ENCODE results near the gene FGFRL1.

Gene FGFRL1

DNA sequence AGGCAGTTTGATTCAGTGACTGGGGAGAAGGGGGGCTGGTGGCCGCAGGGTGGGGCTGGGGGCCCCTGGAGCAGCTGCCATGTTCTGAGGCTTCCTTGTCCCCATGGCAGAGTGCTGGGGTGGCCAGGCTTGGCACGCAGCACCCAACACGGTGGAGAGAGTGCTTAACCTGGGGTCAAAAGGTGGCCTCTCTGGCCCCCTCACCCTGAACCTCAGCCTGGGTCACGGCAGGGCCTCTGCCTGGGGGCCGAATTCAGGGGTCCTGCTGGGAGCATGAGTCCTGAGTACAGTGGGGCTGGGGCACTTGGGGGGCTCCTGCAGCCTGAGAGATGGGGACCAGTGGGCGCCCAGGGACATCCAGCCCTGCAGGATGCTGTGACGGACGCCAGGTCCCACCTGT lies 19.9 kb downstream of the FGFRL1 start:
- TF ChIP-seq ZFX (IDR thresholded peaks at IDR 0.05; ENCODE audit: borderline replicate concordance) = no peak
- TF ChIP-seq, protein P1, sequence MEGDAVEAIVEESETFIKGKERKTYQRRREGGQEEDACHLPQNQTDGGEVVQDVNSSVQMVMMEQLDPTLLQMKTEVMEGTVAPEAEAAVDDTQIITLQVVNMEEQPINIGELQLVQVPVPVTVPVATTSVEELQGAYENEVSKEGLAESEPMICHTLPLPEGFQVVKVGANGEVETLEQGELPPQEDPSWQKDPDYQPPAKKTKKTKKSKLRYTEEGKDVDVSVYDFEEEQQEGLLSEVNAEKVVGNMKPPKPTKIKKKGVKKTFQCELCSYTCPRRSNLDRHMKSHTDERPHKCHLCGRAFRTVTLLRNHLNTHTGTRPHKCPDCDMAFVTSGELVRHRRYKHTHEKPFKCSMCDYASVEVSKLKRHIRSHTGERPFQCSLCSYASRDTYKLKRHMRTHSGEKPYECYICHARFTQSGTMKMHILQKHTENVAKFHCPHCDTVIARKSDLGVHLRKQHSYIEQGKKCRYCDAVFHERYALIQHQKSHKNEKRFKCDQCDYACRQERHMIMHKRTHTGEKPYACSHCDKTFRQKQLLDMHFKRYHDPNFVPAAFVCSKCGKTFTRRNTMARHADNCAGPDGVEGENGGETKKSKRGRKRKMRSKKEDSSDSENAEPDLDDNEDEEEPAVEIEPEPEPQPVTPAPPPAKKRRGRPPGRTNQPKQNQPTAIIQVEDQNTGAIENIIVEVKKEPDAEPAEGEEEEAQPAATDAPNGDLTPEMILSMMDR (IDR thresholded peaks at IDR 0.05) = no peak

DNA sequence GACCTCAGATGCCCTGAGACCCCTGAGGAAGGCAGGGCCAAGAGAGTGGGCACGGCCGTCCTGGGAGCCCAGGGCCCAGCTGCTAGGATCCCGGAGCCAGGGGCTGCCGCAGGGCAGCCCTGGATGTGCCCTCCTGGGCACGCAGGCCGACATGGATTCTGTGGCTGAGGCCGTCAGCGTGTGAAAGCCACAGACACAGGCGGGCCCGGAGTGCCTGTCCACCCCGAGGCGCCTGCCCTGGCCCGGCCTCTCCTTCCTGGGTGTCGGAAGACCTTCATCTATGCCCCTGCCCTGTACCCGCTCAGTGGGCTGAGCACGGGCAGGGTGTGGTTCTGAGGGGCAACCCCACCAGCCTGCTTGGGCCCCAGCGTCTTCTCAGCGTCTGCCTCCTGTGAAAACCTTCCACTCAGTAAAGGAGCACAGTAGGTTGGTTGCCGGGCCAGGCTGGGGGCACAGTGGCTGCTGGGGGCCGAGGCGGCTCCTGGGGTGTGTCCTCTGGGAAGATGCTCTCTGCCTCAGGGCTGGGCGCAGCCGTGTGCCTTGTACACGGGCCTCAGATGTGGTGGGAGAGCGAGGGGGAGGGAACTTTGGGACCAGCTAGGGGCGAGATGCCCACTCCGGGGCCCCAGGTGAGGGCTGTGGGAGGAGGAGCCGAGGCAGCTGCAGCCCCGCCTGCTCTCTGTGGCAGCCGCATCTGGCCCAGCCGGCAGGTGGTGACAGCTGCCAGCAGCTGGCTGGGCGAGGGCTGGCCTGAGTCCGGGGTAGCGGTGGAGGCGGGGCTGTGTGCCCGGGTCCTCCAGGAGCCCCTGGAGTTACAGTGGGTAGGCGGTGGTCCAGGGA lies 20.8 kb downstream of the FGFRL1 start:
- TF ChIP-seq ZFX (IDR thresholded peaks at IDR 0.05; ENCODE audit: borderline replicate concordance) = no peak
- TF ChIP-seq, protein P1 (IDR thresholded peaks at IDR 0.05) = peak; percentile 43
- no peak overlapping the region for H3K27ac ChIP-seq

More for the DNA sequence above, 19.9 kb downstream of the FGFRL1 start:
- no peak overlapping the region for H3K27ac ChIP-seq

DNA sequence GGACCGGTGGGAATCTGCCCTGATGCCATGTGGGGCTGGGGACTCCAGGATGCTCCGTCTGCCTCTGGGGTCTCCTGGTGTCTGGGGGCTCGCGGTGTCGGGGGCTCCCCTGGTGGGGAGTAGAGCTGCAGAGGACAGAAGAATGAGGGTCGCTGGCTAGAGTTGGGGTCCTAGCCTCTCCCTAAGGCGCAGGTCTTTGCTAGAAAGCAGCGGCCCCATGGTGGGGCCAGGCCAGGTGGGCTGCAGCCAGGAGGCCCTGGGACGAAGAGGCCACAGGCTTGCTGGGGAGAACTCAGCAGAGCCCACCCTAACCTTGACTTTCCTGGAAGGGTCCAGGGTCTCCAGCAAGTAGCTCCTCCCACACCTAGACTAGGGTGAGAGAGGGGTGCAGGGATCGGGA lies 21.4 kb downstream of the FGFRL1 start:
- no peak overlapping the region for H3K27ac ChIP-seq
- TF ChIP-seq, protein P1 (IDR thresholded peaks at IDR 0.05) = peak; percentile 8; the same call in 1 of the 2 replicates
- no peak for TF ChIP-seq ZFX (IDR thresholded peaks at IDR 0.05; ENCODE audit: borderline replicate concordance)

DNA sequence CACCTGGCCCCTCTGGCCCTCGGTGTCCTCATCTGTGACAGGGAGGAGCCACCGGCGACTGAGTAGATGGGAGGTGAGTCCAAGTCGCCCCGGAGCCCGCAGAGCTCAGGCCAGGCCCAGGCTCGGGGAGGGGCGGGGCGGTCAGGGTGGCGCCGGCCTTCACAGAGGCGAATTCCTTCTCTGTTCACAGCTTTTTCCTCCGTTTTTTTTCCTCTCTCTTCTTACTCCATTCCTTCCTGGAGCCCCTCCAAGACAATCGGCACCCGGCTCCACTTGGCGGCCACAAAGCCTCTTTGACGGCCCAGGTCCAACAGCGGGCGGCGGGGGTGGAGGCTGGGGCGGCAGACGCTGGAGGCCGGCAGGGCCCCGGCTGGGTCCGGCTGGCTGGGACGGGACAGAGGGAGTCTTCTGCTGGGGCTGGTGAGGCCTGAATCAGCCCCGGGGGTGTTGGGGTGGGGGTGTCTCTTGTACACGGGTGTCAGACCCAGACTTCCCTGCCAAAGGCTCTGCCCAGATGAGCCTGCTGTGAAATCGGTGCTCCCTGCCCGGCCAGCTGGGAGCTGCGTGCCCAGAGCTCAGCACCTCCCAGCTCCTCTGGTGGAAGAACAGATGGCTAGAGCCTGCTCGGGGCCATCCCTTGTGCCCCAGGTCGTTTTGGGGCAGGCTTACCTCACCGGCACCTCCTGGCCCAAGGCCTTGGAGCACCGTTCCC lies 22.6 kb downstream of the FGFRL1 start:
- H3K27ac ChIP-seq = no peak overlapping the region

DNA sequence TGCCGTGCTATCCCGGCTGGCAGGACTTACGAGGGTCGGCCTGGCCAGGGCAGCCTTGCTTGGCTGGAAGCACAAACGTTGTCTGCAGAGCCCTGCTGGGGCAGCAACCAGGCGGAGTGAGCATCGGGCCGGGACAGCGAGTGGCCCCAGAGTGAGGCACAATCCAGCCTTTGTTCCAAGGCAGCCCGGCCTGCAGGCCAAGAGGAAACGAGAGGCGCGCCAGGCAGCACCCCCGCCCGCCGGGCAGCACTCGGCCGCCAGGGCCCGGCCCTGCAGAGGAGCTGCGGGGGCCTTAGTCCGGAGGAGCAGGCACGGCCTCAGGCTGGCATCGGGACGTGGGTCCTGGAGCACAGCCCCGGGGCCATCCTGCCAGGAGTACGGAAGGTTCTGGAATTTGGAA lies 24.1 kb downstream of the FGFRL1 start:
- TF ChIP-seq, protein P1 (IDR thresholded peaks at IDR 0.05) = no peak
- no peak for TF ChIP-seq ZFX (IDR thresholded peaks at IDR 0.05; ENCODE audit: borderline replicate concordance)
- H3K27ac ChIP-seq = no peak overlapping the region

More for the DNA sequence above, 22.6 kb downstream of the FGFRL1 start:
- TF ChIP-seq, protein P1 (IDR thresholded peaks at IDR 0.05) = no peak
- TF ChIP-seq ZFX (IDR thresholded peaks at IDR 0.05; ENCODE audit: borderline replicate concordance) = no peak

DNA sequence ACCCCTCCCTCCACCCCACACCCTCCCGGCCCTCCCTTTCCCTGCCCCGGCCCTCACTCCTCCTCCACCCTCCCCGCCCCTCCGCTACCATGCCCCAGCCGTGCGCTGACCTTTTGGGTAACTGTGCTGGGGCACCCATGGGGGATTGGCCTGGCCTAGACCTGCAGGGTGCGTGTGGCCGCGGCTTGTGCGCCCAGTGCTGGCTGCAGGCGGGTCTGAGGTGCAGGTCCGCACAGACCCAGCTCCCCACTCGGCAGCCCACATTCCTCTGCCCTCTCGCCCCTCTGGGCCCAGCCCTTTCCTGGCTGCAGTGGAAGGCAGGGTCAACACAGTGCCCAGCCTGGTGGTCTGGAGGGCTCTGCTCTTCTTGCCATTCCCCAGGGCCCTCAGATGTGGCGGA lies 24.7 kb downstream of the FGFRL1 start:
- H3K27ac ChIP-seq = no peak overlapping the region
- no peak for TF ChIP-seq ZFX (IDR thresholded peaks at IDR 0.05; ENCODE audit: borderline replicate concordance)
- TF ChIP-seq, protein P1 (IDR thresholded peaks at IDR 0.05) = no peak
